Pancreas (tissue), 10 donors: ENCODE results near the gene HPX. TPM values are rescaled to one million over a fixed set of nuclear protein-coding genes. Genes with fewer than 3 reads are reported as not detected.

Source experiments
- ATAC-seq, 4 donors: fragments of 200-7000 bp; cut with Tn5 transposase; one replicate each; pipeline versions ENCODE4 v1.8.0 to v1.9.1; 2020; ENCODE audit warnings: mild to moderate bottlenecking in 4 of 4, moderate library complexity in 4 of 4
- DNase-seq, 6 donors: peaks; one replicate each; pipeline ENCODE4 v3.0.0-alpha.2; 2020
- FAIRE-seq: peaks from 2 replicates; lab custom pipeline; 2012; peaks lifted over from hg19 to GRCh38; lab: Jason Lieb, UNC
- H3K27ac ChIP-seq, 4 donors: fragments of 200-600 bp; sonication (generic); 1 replicate in 3 of 4; 2 replicates in 1 of 4; pipeline versions ENCODE4 v1.5.0 to v1.8.0; 2020
- H3K27me3 ChIP-seq, 4 donors: fragments of 200-600 bp; one replicate each; pipeline ENCODE4 v1.8.0; 2021
- H3K36me3 ChIP-seq, 3 donors: fragments of 200-600 bp; sonication (generic) in 1 of 3; one replicate each; pipeline versions ENCODE4 v1.5.0 to v1.8.0; 2020 to 2021
- H3K4me1 ChIP-seq, 3 donors: fragments of 200-600 bp; one replicate each; pipeline ENCODE4 v1.8.0; 2021
- H3K4me3 ChIP-seq, 4 donors: fragments of 200-600 bp; sonication (generic) in 2 of 4; one replicate each; pipeline versions ENCODE4 v1.5.0 to v1.8.0; 2020 to 2021
- H3K9me3 ChIP-seq, 4 donors: fragments of 200-600 bp; one replicate each; pipeline ENCODE4 v1.8.0; 2021
- WGBS, 2 donors: extraction: QIAGEN DNeasy Blood & Tissue Kit; methylation state at CpG; one replicate each; pipeline ENCODE4 v1.1.7; 2013; 5-methylcytosine and 5-hydroxymethylcytosine counted together
- intact Hi-C, 3 donors: fragments of 100-400 bp; cut with DNase I; formaldehyde crosslinking; loops; one replicate each; pipeline versions ENCODE4 v1.11.1 to v1.14.2; 2022
- polyA plus RNA-seq, 2 donors: library from polyadenylated mRNA; stranded (reverse); fragments of 200-250 nt; gene quantifications; one replicate each; pipeline ENCODE4 v1.2.3, GENCODE V29; 2013
- total RNA-seq, 6 donors: library from RNA; stranded (reverse); fragmentation: NEBNext Ultra II Directional in 4 of 6; extraction: Animal tissue kit (Norgen Biotek cat#: 25700) in 4 of 6; gene quantifications; one replicate each; pipeline versions ENCODE4 v1.2.1 to v1.2.4, GENCODE V29; 2021 to 2023
- TF ChIP-seq, protein P1 (sequence below), 4 donors: fragments of 200-600 bp; sonication (generic) in 3 of 4; IDR thresholded peaks; one replicate each; pipeline versions ENCODE4 v1.5.0 to v1.8.0; 2021; ENCODE audit warnings: antibody characterized with exemption in 4 of 4
- donor health status: healthy with polysubstance abuse.
- donor health status: DM: no; HTN: no; CAD: no; lungs with moderate emphysema.
- donor health status: DM: no; HTN: no; CAD: no.
- donor health status: control.
- donor health status: control.
- donor health status: Bipolar disorder and iron deficiency.
- donor health status: DM: yes; HTN: yes; CAD: no.
- donor health status: DM: no; HTN: no; CAD: no.
- donor health status: DM: no; HTN: no; CAD: no.
- donor health status: DM: yes; HTN: yes; CAD: no.

HPX gene
- total and polyA plus RNA-seq, 8 donors, result 0.91 to 5.2 (median 2.9) TPM

DNA sequence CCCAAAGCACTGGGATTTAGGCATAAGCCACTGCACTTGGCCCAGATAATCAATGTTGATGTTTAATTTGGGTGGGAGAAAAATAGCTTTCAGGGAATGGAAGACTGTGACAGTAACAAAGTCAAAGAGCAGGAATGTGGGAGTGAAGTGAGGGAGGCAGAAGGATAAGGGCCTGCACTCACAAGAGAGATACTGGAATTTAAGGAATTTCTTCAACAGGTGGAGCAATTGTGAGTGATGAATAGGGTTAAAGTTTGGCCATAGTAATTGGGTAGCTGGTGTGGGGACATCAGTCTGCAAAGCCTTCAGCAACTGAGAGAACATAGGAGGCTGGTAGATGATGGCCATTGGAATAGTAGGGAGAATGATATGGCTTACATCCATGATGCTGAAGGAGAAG is 13.3 kb downstream of the HPX start:
- Histone ChIP-seq H3K4me1 (no peaks in the 10 kb centered on the region), H3K9me3 (no peaks in the 10 kb centered on the region), H3K27ac (no peak overlapping the region), H3K4me3 (no peak overlapping the region), H3K27me3 (no peaks in the 10 kb centered on the region), H3K36me3 (no peaks in the 10 kb centered on the region)
- intact Hi-C loops, result loop anchor here in 1 of 3 donors (5.0 kb wide), 1 partner anchor 50 kb away; no protein-coding TSS in a partner anchor
- ATAC-seq (no peak), DNase-seq (no peak), FAIRE-seq (no peak)
- TF ChIP-seq, protein P1, sequence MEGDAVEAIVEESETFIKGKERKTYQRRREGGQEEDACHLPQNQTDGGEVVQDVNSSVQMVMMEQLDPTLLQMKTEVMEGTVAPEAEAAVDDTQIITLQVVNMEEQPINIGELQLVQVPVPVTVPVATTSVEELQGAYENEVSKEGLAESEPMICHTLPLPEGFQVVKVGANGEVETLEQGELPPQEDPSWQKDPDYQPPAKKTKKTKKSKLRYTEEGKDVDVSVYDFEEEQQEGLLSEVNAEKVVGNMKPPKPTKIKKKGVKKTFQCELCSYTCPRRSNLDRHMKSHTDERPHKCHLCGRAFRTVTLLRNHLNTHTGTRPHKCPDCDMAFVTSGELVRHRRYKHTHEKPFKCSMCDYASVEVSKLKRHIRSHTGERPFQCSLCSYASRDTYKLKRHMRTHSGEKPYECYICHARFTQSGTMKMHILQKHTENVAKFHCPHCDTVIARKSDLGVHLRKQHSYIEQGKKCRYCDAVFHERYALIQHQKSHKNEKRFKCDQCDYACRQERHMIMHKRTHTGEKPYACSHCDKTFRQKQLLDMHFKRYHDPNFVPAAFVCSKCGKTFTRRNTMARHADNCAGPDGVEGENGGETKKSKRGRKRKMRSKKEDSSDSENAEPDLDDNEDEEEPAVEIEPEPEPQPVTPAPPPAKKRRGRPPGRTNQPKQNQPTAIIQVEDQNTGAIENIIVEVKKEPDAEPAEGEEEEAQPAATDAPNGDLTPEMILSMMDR (IDR thresholded peaks at IDR 0.05), result no peak

GRCh38 chr11:6420677-6421076 is 20.1 kb downstream of the HPX start:
- no peaks in the 10 kb centered on the region for H3K9me3 ChIP-seq
- no peak overlapping the region for H3K4me3 ChIP-seq
- intact Hi-C loops, result no loop called here
- H3K27me3 ChIP-seq, result no peaks in the 10 kb centered on the region
- no peaks in the 10 kb centered on the region for H3K36me3 ChIP-seq
- DNase-seq (no peak), FAIRE-seq (no peak), ATAC-seq (no peak)
- H3K27ac ChIP-seq, result no peak overlapping the region
- peaks cover 0 to 6% (median 4%) of the 10 kb centered on the region in 3 donors for H3K4me1 ChIP-seq
- WGBS, 2 donors, result 91% methylated on average over 3 of the region's 3 CpGs
- TF ChIP-seq, protein P1 (IDR thresholded peaks at IDR 0.05), result no peak

GRCh38 chr11:6419009-6419631 is 21.7 kb downstream of the HPX start, which contains the start of gene APBB1:
TSS of gene APBB1 (minus strand) at chr11:6419094. CDS start at chr11:6411347, 7,747 bp downstream.
- intact Hi-C loops, result no loop called here
- TF ChIP-seq, protein P1 (IDR thresholded peaks at IDR 0.05), result no peak
- FAIRE-seq, result no peak
- peak; percentile 94 to 96 (median 94) for ATAC-seq
- peak; percentile 49 to 88 (median 65) for DNase-seq
- no peaks in the 10 kb centered on the region for H3K36me3 ChIP-seq
- whole genome bisulfite sequencing, 2 donors, result 0 to 1% methylated on average over 42 to 75 of the region's 75 CpGs
- peak within 1 kb of the TSS; percentile 70 to 84 (median 78) for H3K27ac ChIP-seq
- peak within 1 kb of the TSS; percentile 66 to 97 (median 74) for H3K4me3 ChIP-seq
- no peaks in the 10 kb centered on the region for H3K27me3 ChIP-seq
- no peaks in the 10 kb centered on the region for H3K9me3 ChIP-seq
- peaks cover 0 to 6% (median 4%) of the 10 kb centered on the region in 3 donors for H3K4me1 ChIP-seq

- no peaks in the 10 kb centered on the region for H3K36me3 ChIP-seq
- TF ChIP-seq, protein P1 (IDR thresholded peaks at IDR 0.05), result no peak
- WGBS, 2 donors, result 0 to 2% methylated on average over 28 to 38 of the region's 38 CpGs
- peak overlapping the region; percentile 70 to 84 (median 78) for H3K27ac ChIP-seq
- peak overlapping the region; percentile 66 to 97 (median 74) for H3K4me3 ChIP-seq
- intact Hi-C loops, result no loop called here
- peaks cover 0 to 6% (median 4%) of the 10 kb centered on the region in 3 donors for H3K4me1 ChIP-seq
- H3K27me3 ChIP-seq, result no peaks in the 10 kb centered on the region
- ATAC-seq (peak in 1 of 4 donors; percentile 28), FAIRE-seq (no peak), DNase-seq (peak in 4 of 6 donors; percentile 24 to 76 (median 27))
- no peaks in the 10 kb centered on the region for H3K9me3 ChIP-seq
These were observed 22.2 kb downstream of the HPX start for GRCh38 chr11:6418557-6419008.
